HepG2 (cell line): ENCODE data around the gene TMEM125. TPM values are rescaled to one million over a fixed set of nuclear protein-coding genes. Genes with fewer than 3 reads are reported as not detected.
A peak's percentile ranks its signal among the peaks of the same experiment; 100 is the strongest.

ENCODE experiments used
- ADNP ChIP-seq: sonication (generic); formaldehyde crosslinking; IDR thresholded peaks from 2 replicates; pipeline ENCODE4 v1.4.0; 2020; ENCODE audit warnings: missing genetic modification reagents
- ARID2 ChIP-seq: sonication (generic); formaldehyde crosslinking; IDR thresholded peaks from 2 replicates; pipeline ENCODE4 v1.8.1; 2022; ENCODE audit warnings: mild to moderate bottlenecking, missing genetic modification reagents, borderline replicate concordance
- ATF2 ChIP-seq: sonication (generic); formaldehyde crosslinking; IDR thresholded peaks from 2 replicates; pipeline ENCODE4 v1.4.0; 2020; ENCODE audit warnings: missing genetic modification reagents
- FOXA1 ChIP-seq, 2 experiments: fragments of 450-650 bp in 1 of 2; sonication (generic) in 1 of 2; formaldehyde crosslinking in 1 of 2; IDR thresholded peaks; 2 replicates each; pipeline versions ENCODE4 v1.4.0 to v1.6.1; 2016 to 2020; ENCODE audit warnings: missing genetic modification reagents in 1 of 2
- FOXA3 ChIP-seq: IDR thresholded peaks from 2 replicates; pipeline ENCODE4 v1.6.1; 2016; ENCODE audit warnings: missing genetic modification reagents, missing compliant biosample characterization
- ISX ChIP-seq: sonication (generic); formaldehyde crosslinking; conservative IDR thresholded peaks from 2 replicates; pipeline ENCODE4 v1.5.0; 2020; ENCODE audit warnings: missing genetic modification reagents
- JDP2 ChIP-seq: sonication (generic); formaldehyde crosslinking; IDR thresholded peaks from 2 replicates; pipeline ENCODE4 v1.8.1; 2022; ENCODE audit warnings: missing genetic modification reagents, borderline replicate concordance
- LRRFIP1 ChIP-seq: sonication (generic); formaldehyde crosslinking; conservative IDR thresholded peaks from 2 replicates; pipeline ENCODE4 v1.4.0; 2020; ENCODE audit warnings: missing genetic modification reagents
- NAIF1 ChIP-seq: sonication (generic); formaldehyde crosslinking; IDR thresholded peaks from 2 replicates; pipeline ENCODE4 v1.5.0; 2020; ENCODE audit warnings: mild to moderate bottlenecking, missing genetic modification reagents, borderline replicate concordance
- NPAS2 ChIP-seq: sonication (generic); formaldehyde crosslinking; IDR thresholded peaks from 2 replicates; pipeline ENCODE4 v1.8.0; 2022; ENCODE audit warnings: mild to moderate bottlenecking, missing genetic modification reagents, borderline replicate concordance
- RBM39 ChIP-seq: fragments of 200-400 bp; formaldehyde crosslinking; IDR thresholded peaks from one replicate; pipeline ENCODE4 v1.6.1; 2018; ENCODE audit warnings: antibody characterized with exemption, mild to moderate bottlenecking, low read depth, low read length; ENCODE audit not compliant: poor library complexity, severe bottlenecking
- REL ChIP-seq: sonication (generic); formaldehyde crosslinking; conservative IDR thresholded peaks from 2 replicates; pipeline ENCODE4 v1.8.0; 2022; ENCODE audit warnings: mild to moderate bottlenecking, missing genetic modification reagents, moderate library complexity
- SIX1 ChIP-seq: sonication (generic); formaldehyde crosslinking; IDR thresholded peaks from 2 replicates; pipeline ENCODE4 v1.4.0; 2020; ENCODE audit warnings: missing genetic modification reagents, borderline replicate concordance
- SOX13 ChIP-seq, 3 experiments: fragments of 450-650 bp in 1 of 3; sonication (generic) in 1 of 3; formaldehyde crosslinking in 1 of 3; IDR thresholded peaks in 2 of 3; conservative IDR thresholded peaks in 1 of 3; 2 replicates each; pipeline versions ENCODE4 v1.5.0 to v1.6.1; 2016 to 2020; ENCODE audit warnings: antibody characterized with exemption in 1 of 3, mild to moderate bottlenecking in 1 of 3, missing compliant biosample characterization in 1 of 3, missing genetic modification reagents in 1 of 3, moderate library complexity in 1 of 3
- TFE3 ChIP-seq: IDR thresholded peaks from 2 replicates; pipeline ENCODE4 v1.6.1; 2016
- XBP1 ChIP-seq: sonication (generic); formaldehyde crosslinking; IDR thresholded peaks from 2 replicates; pipeline ENCODE4 v1.5.0; 2020; ENCODE audit warnings: missing genetic modification reagents
- ZBTB20 ChIP-seq: sonication (generic); formaldehyde crosslinking; IDR thresholded peaks from 2 replicates; pipeline ENCODE4 v1.8.1; 2023; ENCODE audit warnings: missing genetic modification reagents, low read depth, mild to moderate bottlenecking, borderline replicate concordance
- ZFP37 ChIP-seq: sonication (generic); formaldehyde crosslinking; IDR thresholded peaks from 2 replicates; pipeline ENCODE4 v1.4.0; 2020; ENCODE audit warnings: missing genetic modification reagents, borderline replicate concordance
- ZNF282 ChIP-seq: fragments of 450-650 bp; IDR thresholded peaks from 2 replicates; pipeline ENCODE4 v1.6.1; 2018; ENCODE audit not compliant: partially characterized antibody
- ZNF839 ChIP-seq: sonication (generic); formaldehyde crosslinking; IDR thresholded peaks from 2 replicates; pipeline ENCODE4 v1.4.0; 2020; ENCODE audit warnings: missing genetic modification reagents, mild to moderate bottlenecking, borderline replicate concordance
- polyA plus RNA-seq, 8 experiments: library from polyadenylated mRNA; depleted of rRNA in 3 of 8; stranded (reverse) in 7 of 8; unstranded in 1 of 8; fragments of >200 nt; fragmentation: Illumina TruSeq in 4 of 8; extraction: Trizol in 4 of 8; gene quantifications; 2 replicates each; pipeline versions ENCODE4 v1.2.1 to v1.2.3, GENCODE V29; 2011 to 2016; ENCODE audit warnings: low read depth in 4 of 8, missing spikeins in 1 of 8, mixed read lengths in 1 of 8; ENCODE audit not compliant: insufficient read depth in 1 of 8
- total RNA-seq, 5 experiments: library from RNA; depleted of rRNA; stranded (reverse); fragments of >200 nt; fragmentation: Illumina TruSeq; extraction: Trizol; gene quantifications; 2 replicates each; pipeline ENCODE4 v1.2.3, GENCODE V29; 2016; ENCODE audit warnings: low read depth in 1 of 5

The TMEM125 gene
- total and polyA plus RNA-seq, 2 of the 13 experiments (the other 11 are each of a cell fraction or from before 2014, with no cell fraction given) = 0.03 TPM; not detected in 1

GRCh38 chr1:43282220-43283195, 12.7 kb downstream of the TMEM125 start (continued):
- TF ChIP-seq NAIF1 (CRISPR knock-in tag) = no peak
- no peak for TF ChIP-seq RBM39
- TF ChIP-seq SIX1 (CRISPR knock-in tag) = no peak
- TF ChIP-seq REL (CRISPR knock-in tag) = no peak
- TF ChIP-seq LRRFIP1 (CRISPR knock-in tag) = no peak
- TF ChIP-seq JDP2 (CRISPR knock-in tag) = no peak
- no peak for TF ChIP-seq ADNP (CRISPR knock-in tag)
- TF ChIP-seq ATF2 = peak; percentile 61; the same call in 1 of the 2 replicates
- no peak for TF ChIP-seq ZFP37 (CRISPR knock-in tag)
- no peak for TF ChIP-seq ISX (CRISPR knock-in tag)
- no peak for TF ChIP-seq FOXA1 (IDR thresholded peaks at IDR 0.05)
- peak; percentile 73 for TF ChIP-seq FOXA1 (CRISPR knock-in tag; IDR thresholded peaks at IDR 0.05)
- no peak for TF ChIP-seq NPAS2
- no peak for TF ChIP-seq ARID2 (CRISPR knock-in tag)
- TF ChIP-seq XBP1 (CRISPR knock-in tag) = no peak
- no peak for TF ChIP-seq ZNF282
- peak; percentile 79 for TF ChIP-seq FOXA3
- 0 out of 2 replicates have a peak, but pooled peaks have one; percentile 18 for TF ChIP-seq TFE3 (CRISPR knock-in tag)
- peak; percentile 95 for TF ChIP-seq SOX13 (IDR thresholded peaks at IDR 0.05)
- TF ChIP-seq SOX13 (CRISPR knock-in tag; conservative IDR thresholded peaks at IDR 0.05 in 1 of 2, IDR thresholded peaks at IDR 0.05 in 1 of 2) = peak in 1 of 2 experiments; percentile 99; a peak in 2 of 4 replicates
- no peak for TF ChIP-seq ZNF839 (CRISPR knock-in tag)
- TF ChIP-seq ZBTB20 (CRISPR knock-in tag) = no peak
